CD1c-positive myeloid dendritic cell (primary cell): ENCODE data around the gene TRPC4AP.

Experiments used
- DNase-seq: peaks from one replicate; pipeline ENCODE4 v3.0.0-alpha.2; 2016; ENCODE audit errors: extremely low spot score

TRPC4AP gene

DNA sequence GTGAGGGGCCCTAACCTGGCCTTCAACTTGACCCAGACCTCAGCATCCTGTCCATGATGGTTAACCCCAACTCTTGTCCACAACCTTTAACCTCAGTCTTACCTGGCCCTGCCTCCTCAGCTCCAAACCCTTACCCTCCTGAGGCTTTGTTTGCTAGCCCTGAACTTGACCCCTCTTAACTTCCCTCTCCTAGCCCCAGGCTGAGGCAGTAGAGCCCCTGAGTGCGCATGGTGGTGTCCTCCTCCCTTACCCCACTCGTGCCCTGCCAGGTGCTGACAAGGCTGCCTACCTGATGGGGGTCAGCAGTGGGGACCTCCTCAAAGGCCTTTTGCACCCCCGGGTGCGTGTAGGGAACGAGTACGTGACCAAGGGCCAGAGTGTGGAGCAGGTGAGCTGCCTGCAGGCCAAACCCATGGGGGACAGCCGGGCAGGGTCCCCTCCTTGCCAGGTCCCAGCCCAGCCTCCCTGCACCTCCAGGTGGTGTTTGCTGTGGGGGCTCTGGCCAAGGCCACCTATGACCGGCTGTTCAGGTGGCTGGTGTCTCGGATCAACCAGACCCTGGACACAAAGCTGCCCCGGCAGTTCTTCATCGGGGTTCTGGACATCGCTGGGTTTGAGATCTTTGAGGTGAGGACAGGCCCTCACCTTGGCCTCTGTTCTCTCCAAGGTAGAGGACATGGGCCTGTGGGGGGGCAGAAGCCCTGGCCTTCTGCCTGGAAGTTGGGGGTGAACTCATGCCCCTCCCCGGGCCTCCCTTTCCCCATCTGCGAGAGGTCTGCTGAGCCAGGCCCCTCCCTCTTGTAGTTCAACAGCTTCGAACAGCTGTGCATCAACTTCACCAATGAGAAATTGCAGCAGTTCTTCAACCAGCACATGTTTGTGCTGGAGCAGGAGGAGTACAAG lies 105.1 kb downstream of the TRPC4AP start:
- no peak for DNase-seq

DNA sequence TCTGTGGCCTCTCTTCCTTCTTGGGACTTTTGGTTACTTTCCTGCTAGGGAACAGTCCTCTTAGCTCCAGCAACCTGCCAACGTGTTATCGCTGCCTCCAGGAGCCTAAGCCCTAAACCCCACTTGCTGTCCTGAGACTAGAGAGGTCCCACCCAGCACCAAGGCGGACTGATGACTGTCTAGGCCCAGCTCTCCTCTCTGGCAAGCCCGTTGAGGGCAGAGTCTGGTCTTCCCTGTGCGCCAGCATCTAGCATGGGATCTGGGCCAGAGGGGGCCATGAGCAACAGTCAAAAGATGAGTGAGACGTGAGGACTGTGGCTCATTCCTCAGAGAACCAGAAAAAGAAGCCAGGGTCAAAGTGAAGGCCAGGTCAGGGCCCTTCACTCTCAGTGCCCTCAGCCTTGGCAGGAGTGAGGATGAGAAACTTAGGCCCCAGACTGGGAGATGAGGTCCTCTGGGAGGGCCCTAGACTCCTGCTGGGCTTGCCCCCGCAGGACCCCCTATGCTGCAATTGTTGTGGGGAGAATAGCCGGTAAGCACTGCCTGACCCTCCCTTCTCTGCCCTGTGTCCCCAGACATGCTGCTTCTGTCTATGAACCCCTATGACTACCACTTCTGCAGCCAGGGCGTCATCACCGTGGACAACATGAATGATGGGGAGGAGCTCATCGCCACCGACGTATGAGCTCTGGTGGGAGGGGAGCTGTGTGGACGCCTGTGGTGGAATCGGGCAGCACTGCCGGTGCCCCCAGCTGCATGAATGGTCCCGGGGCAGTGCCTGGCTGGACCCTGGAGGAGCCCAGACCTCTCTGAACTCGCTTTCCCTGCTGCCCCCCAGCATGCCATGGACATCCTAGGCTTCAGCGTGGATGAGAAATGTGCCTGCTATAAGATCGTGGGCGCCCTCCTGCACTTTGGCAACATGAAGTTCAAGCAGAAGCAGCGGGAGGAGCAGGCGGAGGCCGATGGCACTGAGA lies 106.0 kb downstream of the TRPC4AP start:
- DNase-seq, result no peak

DNA sequence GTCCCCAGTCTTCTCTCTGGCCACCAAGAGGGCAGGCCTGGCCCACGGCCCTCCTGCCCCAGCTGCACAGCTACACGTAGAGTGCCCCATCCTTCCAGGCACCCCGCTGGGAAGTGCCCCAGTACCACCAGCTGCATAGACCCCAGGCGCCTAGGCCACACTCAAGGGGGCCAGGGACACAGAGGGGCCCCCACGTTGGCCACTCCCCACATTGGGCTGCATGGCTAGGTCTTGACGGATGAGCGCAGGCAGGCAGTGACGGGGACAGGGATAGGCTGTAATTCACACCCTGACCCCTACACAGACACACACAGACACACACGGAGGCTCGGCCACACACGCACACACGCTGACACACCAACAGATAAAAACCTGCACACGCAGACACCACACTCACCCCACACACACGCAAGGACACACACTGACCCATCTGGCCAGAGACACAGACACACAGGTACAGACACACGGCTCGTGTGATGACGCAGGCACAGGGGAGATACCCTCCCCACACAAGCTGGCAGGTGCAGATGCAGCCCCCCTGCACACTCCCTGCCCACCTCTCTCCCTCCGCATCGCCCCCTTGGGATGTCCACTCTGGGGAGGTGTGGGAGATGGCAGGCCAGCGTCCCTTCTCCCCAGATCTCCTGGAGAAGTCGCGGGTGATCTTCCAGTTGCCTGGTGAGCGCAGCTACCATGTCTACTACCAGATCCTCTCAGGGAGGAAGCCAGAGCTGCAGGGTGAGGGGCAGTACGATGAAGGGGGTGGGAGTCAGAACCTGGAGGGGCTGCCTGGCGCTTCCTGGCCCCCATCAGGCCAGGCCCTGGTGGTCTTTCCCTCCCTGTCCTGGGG lies 106.9 kb downstream of the TRPC4AP start:
- DNase-seq, result no peak

DNA sequence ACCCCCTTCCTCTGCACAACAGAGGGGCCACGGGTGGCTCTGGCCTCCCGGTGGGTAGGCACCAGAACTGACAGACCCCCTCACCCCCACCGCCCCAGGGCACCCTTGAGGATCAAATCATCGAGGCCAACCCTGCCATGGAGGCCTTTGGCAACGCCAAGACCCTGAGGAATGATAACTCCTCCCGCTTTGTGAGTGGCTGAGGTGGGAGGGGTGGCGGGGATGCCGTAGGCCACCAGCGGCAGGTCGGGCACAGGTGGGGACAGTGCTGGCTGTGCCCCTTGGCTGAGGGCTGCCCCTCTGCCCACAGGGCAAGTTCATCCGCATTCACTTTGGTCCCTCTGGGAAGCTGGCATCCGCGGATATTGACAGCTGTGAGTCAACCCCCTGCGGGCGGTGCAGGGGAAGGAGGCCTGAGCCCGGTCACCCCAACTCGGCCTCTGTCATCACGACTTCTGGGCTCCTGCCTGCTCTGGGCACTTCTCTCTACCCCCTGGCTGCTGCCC lies 107.8 kb downstream of the TRPC4AP start:
- DNase-seq, result no peak

DNA sequence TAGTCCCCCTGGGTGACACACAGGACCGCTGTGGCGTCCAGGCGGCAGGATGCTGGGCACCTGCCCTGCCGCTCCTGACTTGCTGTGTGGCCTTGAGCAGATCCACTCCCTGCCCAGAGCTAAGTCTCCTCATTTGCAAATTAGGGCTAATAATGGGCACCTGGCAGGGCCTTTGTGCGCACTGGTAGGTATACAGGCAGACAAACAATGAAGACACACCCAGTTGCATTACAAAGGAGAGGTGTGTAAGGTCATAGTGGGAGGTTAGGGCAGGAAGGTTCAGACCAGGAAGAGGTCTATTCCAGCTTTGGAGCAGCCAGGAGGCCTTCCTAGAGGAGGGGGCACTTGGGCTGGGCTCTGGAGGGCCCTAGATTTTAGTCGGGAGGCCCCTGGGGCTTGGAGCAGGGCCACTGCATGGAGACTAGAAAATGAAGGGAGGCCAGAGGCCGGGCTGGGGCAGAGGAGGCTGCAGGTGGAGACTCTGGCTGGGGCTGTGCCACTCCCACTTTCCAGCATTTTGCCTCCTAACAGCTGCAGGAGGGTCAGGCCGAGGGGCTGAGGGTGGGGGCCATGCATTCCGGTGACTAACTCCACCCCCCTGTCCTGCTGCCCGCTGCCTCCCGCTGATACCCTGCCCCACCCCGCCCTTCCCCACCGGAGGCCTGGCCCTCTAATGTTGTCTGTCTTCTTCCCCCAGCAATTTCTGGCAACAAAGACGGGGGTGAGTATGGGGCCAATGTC lies 108.4 kb downstream of the TRPC4AP start:
- no peak for DNase-seq

DNA sequence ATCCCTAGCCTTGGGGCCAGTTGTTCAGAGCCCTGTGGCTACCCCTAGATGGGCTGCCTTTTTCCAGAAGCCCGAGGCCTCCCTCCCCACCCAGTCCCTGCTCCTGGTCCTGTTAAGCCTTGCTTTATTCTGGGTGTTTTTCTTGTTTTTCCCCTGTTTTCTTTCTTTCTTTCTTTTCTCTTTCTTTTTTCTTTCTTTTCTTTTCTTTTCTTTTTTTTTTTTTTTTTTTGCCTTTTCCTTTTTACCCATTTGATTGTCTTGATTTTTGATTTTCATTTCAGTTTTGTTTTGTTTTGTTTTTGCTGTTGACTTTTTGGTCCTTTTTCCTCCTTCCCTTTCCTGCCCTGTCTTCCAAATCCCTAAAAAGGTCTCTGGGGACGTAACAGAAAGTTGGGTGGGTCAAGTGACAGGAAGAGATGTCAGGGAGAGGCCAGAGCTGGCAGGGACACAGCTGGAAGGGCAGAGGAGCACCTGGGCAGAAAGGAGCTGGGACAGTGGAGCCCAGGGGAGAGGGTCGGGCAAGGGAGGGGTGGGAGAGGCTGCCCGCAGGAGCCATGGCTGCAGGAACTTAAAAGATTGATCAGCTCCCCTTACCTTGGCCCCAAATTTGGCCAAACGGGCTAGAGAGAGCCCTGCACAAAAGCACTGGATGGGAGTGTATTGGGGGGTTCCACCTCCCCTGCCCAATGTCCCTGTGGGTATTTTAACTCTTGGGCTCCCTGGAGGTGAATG lies 109.4 kb downstream of the TRPC4AP start:
- no peak for DNase-seq

DNA sequence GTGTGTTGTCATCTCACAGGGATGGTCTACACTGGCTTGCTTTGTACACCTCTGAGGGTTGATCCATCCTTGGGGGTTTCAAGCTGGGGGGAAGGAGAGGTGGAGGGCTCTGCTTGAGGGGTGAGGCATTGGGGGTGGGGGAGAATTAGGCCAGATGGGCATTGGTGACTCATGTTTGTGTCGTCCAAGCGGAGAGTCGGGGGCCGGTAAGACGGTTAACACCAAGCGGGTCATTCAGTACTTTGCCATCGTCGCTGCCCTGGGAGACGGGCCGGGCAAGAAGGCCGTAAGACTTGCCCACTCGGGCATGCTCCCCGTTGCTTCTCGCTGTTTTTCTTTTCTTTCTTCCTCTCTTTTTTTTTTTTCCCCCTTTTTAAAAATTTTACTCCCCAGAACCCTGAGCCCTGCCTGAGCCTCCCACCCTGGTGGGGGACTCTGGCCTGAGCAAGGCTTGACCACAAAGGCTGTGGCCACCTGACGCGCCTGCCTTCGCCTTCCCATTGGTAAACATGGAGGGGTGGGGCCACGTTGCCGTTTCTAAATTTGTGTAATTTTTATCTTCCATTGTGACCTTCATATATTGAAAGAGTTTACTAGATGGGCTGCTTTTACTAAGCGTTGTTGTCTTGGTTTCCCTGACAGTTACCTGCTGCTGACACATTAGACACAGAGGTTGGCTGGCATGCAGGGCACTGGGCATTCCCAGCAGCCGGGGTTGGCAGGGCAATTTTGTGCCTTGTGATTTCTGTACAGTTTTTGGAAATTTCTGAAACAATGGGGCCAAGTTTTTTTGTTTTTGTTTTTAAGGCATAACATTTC lies 110.1 kb downstream of the TRPC4AP start:
- DNase-seq, result no peak

DNA sequence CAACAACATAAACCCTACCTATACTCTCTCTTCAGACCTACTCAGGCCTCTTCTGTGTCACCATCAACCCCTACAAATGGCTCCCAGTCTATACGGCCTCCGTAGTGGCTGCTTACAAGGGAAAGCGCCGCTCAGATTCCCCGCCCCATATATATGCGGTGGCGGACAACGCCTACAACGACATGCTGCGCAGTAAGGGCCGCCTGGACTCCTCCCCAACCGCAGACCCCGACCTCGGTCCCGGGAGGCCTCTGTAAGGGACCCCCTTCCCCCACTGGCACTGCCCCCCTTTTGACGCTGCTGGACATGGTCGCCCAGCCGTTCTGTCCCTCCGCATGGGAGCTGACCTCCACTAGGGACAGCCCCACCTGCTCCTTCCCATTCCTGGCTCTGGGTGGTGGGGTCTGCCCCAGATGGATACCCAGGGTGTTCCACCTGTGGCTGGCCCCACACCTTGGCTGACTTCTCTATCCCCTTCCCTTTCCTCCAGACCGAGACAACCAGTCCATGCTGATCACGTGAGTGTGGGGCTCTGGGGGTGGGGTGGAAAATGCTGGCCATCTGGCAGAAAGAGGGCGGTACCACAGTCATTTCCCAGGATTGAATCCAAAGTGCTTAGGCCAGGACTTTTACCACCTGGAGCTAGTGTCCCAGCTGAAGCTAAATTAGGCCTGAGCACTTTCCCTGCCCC lies 111.9 kb downstream of the TRPC4AP start:
- DNase-seq, result no peak

DNA sequence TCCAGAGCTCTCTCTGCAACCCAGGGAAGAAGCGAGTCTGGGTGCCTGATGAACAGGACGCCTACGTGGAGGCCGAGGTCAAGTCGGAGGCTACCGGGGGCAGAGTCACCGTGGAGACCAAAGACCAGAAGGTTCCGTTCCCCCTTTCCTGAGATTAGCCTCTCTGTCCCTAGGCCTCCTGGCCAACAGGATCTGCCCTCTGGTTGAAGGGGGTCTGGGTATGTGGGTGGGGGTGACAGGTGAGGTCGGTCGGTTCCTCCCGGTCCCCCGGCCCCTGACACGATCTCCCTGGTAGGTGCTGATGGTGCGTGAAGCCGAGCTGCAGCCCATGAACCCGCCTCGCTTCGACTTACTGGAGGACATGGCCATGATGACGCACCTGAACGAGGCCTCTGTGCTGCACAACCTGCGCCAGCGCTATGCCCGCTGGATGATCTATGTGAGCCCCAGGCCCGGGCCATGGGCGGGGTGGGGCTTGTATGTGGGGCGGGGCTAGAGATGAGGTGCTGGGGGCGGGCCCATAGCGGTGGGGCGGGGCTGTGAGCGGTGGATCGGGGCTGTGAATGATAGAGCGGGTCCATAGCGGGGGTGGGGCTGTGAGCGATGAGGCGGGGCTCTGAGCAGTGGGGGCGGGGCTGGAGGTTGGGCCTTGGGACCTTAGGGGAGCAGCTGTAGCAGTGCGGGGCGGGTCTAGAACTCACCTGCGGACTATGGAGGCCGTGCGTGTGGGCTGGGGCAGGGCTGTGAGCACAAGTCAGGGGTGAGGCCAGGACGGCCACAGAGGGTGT lies 113.0 kb downstream of the TRPC4AP start:
- DNase-seq, result no peak

DNA sequence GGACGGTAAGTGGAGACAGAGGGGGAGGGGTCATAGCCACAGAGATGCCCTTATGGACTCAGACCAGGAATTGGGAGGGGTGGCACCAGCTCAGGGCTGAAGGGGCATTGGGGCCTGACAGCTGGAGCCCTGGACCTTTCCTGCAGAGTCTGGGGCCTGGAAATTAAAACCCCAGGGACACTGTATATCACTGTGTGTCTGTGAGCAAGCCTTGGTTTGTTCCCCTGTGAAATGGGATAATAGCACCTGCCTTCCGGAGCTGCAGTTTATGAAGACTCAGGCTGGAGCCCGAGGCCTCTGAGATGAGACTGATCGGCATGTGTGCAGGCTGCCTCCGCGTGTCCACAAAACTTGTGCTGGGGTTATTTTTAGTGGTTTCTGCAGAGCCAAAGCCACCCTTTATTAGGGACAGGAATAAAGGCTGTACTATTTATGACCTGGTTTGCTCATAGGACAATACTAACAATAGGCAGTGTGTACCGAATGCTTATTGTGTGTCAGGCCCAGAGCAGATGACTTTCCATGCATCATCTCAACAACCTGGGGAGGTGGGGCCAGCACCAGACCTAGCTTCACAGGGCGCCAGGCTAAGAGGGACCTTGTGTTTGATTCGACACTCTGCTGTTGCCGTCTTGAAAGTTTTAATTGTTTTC lies 114.4 kb downstream of the TRPC4AP start:
- DNase-seq, result no peak

DNA sequence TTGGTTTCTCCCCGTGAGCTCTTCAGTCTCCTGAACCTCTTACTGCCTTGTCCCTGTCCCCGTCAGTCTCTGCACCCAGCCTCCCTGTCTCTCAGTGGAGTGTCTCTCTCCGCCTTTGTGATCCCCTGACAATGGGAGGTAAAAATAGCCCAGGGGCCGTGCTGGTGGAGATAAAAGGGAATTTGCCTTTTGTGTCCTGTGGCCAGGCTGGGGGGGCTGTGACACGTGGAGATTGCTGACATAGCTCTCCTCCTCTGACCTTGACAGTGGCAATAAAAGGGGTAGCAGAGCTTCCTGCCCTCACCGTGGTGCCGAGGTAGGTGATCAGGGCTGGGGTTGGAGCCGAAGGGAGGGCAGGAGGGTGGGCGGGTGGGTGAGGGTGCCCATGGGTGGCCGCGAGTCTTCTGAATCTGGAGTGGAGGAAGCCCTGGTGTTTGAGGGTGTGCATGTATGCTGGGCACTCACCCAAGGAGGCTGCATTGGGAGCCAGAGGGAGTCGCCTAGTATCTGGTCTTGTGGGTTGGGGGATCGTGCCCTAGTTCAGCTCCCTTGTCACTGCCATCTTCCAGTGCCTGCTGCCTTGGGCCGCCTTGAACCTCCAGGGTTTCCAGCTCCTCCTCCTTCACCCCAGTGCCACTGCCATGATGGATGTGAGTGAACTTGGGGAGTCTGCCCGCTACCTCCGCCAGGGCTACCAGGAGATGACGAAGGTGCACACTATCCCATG lies 115.1 kb downstream of the TRPC4AP start:
- no peak for DNase-seq

DNA sequence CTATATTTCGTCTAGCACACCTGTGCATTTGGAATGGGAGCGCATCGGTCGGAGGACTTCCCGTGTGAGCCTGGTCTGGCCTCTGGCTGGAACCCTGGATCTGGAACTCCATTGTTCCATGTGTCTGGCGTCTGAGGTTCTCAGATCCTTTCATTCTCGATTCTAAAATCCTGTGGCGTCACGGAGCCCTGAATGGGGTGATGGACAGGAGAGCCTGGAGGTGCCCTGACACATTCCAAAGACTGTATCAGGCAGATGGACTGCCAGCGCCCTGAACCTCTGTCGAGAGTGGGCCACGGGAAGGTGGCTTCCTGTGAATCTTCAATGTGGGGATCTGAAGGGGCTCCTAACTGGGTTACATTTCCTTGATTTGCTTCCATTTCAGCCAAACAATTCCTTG lies 116.3 kb downstream of the TRPC4AP start:
- no peak for DNase-seq

DNA sequence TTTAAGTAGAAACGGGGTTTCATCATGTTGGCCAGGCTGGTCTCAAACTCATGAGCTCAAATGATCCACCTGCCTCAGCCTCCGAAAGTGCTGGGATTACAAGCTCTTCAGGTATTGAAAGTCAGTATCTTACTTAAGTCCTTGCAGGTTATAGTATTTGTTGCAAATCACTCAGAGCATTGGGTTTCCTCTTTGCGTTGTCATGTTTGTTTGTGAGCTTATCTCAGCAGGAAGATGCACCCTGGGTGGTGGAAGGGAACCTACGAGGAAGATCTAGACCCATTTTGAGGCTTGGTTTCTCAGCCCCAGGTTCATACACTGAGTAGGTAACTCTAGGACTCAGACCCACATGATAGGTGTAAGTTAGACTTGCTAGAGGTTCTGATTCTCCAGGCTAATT lies 118.4 kb downstream of the TRPC4AP start:
- DNase-seq, result no peak

DNA sequence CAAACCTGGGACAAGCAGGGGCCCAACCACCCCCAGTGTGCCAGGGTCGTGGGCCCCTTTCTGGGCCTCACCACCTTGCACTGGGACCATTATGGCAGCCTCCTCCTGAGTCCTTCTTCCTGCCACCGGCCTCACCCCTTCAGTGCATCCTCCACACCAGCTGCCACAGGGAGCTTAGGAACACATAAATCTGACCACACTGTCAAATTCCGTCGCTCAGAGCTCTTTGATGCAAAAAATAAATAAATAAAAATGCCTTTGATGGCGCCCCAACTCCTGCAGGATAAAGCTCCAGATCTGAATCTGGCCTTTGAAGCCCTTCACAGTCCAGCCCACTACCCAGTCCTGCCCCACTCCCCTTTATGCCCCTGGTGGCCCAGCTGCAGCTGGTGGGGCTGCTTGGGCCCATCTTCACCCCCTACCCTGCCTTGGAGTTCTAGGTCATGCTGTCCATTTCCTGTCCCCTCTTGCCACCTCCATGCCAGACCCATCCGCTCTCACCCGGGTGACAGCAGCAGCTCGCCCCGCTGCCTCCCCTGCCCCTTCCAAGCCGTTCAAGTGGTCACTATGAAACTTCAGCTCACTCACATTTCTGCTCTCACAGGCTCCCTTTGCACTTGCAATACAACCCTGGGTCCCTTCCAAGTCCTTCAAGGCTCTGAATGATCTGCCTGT lies 120.9 kb downstream of the TRPC4AP start:
- DNase-seq, result no peak

DNA sequence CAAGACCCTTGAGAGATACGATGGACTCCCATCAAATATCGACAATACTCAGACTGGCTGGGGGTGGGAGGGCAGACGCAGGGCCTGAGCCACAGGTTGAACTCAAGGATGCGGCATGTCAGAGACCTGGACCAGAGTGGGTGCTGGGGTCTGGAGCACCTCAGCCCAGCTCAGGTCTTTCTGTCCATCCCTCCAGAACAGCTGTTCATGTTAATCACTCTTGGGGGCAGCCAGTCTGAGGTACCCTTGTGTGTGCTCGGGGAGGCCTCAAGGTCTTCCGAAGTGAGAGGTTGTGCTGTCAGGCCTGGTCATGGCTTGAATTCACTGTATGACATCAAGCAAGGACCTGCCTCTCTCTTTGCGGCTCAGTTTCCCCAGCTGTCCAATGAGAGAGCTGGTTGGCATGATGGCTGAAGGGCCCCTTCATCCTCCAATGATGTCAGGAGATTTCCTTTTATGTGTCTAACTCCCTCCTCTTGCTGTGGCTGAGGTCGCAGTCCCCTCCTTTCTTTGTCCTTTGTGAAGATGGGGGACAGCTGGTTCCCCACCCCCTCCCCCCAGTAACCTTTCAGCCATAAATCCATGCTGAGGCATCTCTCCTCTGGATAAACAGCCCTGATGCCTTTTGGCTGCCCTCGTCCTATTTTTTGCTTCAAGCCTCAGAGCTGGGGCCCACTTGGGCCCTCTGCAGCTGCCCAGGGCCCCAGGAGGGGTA lies 121.6 kb downstream of the TRPC4AP start:
- DNase-seq, result no peak
